Fibroblast of lung (primary cell): ENCODE measurements around the gene ADCY2. TPM values are rescaled to one million over a fixed set of nuclear protein-coding genes. Genes with fewer than 3 reads are reported as not detected.

Source experiments
- DNase-seq, 2 donors: peaks; one replicate each; pipeline versions ENCODE4 v3.0.0 to v3.0.0-alpha.2; 2010; ENCODE audit warnings: low read depth in 2 of 2
- H2AFZ ChIP-seq: 2 replicates; pipeline ENCODE4 v1.5.1; 2012; ENCODE audit warnings: low read length, control low read depth, inconsistent platforms
- H3K27ac ChIP-seq: 2 replicates; pipeline ENCODE4 v1.5.1; 2011; ENCODE audit warnings: low read length, control low read depth; ENCODE audit not compliant: insufficient read depth
- H3K27me3 ChIP-seq: 2 replicates; pipeline ENCODE4 v1.5.1; 2011; ENCODE audit warnings: mild to moderate bottlenecking, low read length; ENCODE audit not compliant: control insufficient read depth, insufficient read depth
- H3K36me3 ChIP-seq: 2 replicates; pipeline ENCODE4 v1.5.1; 2011; ENCODE audit warnings: low read length; ENCODE audit not compliant: control insufficient read depth, insufficient read depth
- H3K4me1 ChIP-seq: 2 replicates; pipeline ENCODE4 v1.5.1; 2011; ENCODE audit warnings: low read length; ENCODE audit not compliant: control insufficient read depth, insufficient read depth; ENCODE audit errors: extremely low read depth
- H3K4me2 ChIP-seq: 2 replicates; pipeline ENCODE4 v1.5.1; 2011; ENCODE audit warnings: low read length, control low read depth; ENCODE audit not compliant: insufficient read depth; ENCODE audit errors: extremely low read depth
- H3K4me3 ChIP-seq, 4 experiments: fragments of 200-600 bp in 1 of 4; sonication (generic) in 1 of 4; replicated peaks in 1 of 4; 2 replicates each; pipeline ENCODE4 v1.5.1; 2011 to 2016; ENCODE audit warnings: low read length in 4 of 4, low read depth in 3 of 4, mild to moderate bottlenecking in 3 of 4, control low read depth in 2 of 4, inconsistent platforms in 1 of 4, mixed read lengths in 1 of 4; ENCODE audit not compliant: insufficient read depth in 1 of 4; ENCODE audit errors: control extremely low read depth in 1 of 4
- H3K79me2 ChIP-seq: 2 replicates; pipeline ENCODE4 v1.5.1; 2012; ENCODE audit warnings: mild to moderate bottlenecking, low read length, inconsistent platforms; ENCODE audit not compliant: control insufficient read depth, insufficient read depth
- H3K9ac ChIP-seq: 2 replicates; pipeline ENCODE4 v1.5.1; 2011; ENCODE audit warnings: mild to moderate bottlenecking, low read length, control low read depth; ENCODE audit not compliant: insufficient read depth
- H3K9me3 ChIP-seq: 2 replicates; pipeline ENCODE4 v1.5.1; 2012; ENCODE audit warnings: low read depth, low read length; ENCODE audit not compliant: control insufficient read depth, insufficient read depth
- H4K20me1 ChIP-seq: 2 replicates; pipeline ENCODE4 v1.5.1; 2011; ENCODE audit warnings: low read length; ENCODE audit not compliant: control insufficient read depth, insufficient read depth; ENCODE audit errors: extremely low read depth
- CTCF ChIP-seq, 2 donors: IDR thresholded peaks in 1 of 2; conservative IDR thresholded peaks in 1 of 2; 1 replicate in 1 of 2; 2 replicates in 1 of 2; pipeline ENCODE4 v1.5.1; 2011 to 2012; ENCODE audit warnings: low read length in 2 of 2, control low read depth in 1 of 2, inconsistent platforms in 1 of 2, low read depth in 1 of 2, mild to moderate bottlenecking in 1 of 2
- EZH2 ChIP-seq: IDR thresholded peaks from 2 replicates; pipeline ENCODE4 v1.5.1; 2012; ENCODE audit warnings: low read length, control low read depth, mild to moderate bottlenecking; ENCODE audit errors: missing control alignments
- polyA plus RNA-seq, 2 donors: library from polyadenylated mRNA; depleted of rRNA in 1 of 2; stranded (reverse) in 1 of 2; unstranded in 1 of 2; fragments of >200 nt; gene quantifications; 2 replicates each; pipeline ENCODE4 v1.2.1, GENCODE V29; 2011 to 2012; ENCODE audit warnings: missing spikeins in 1 of 2
- total RNA-seq: library from RNA; depleted of rRNA; stranded (reverse); fragments of >200 nt; gene quantifications from 2 replicates; pipeline ENCODE4 v1.2.1, GENCODE V29; 2014

The ADCY2 gene
- total and polyA plus RNA-seq, 2 donors (not counting 1 experiment from before 2014, with no cell fraction given) = under 0.01 to 0.05 TPM

- H3K27me3 ChIP-seq = no peaks in the 10 kb centered on the region
- H2AFZ ChIP-seq = no peak overlapping the region
- no peaks in the 10 kb centered on the region for H3K79me2 ChIP-seq
- no peak for DNase-seq
- no peak for TF ChIP-seq CTCF (conservative IDR thresholded peaks at IDR 0.05 in 1 of 2, IDR thresholded peaks at IDR 0.05 in 1 of 2; ENCODE audit: low read depth in 1 of 2, low read length in 2 of 2)
- no peak for TF ChIP-seq EZH2
- no peaks in the 10 kb centered on the region for H3K9me3 ChIP-seq
- H4K20me1 ChIP-seq = no peaks in the 10 kb centered on the region
- no peaks in the 10 kb centered on the region for H3K36me3 ChIP-seq
- no peak overlapping the region for H3K27ac ChIP-seq
- H3K4me2 ChIP-seq = no peak overlapping the region
- H3K4me1 ChIP-seq = no peaks in the 10 kb centered on the region
- H3K9ac ChIP-seq = no peak overlapping the region
- H3K4me3 ChIP-seq = no peak overlapping the region
These were observed 79.0 kb downstream of the ADCY2 start for GRCh38 chr5:7474821-7475403.

GRCh38 chr5:7478459-7478858 is 82.5 kb downstream of the ADCY2 start:
- Histone ChIP-seq H3K27me3 (no peaks in the 10 kb centered on the region), H3K9ac (no peak overlapping the region), H3K4me2 (no peak overlapping the region), H3K9me3 (no peaks in the 10 kb centered on the region), H2AFZ (no peak overlapping the region), H3K4me3 (no peak overlapping the region), H4K20me1 (no peaks in the 10 kb centered on the region), H3K4me1 (no peaks in the 10 kb centered on the region), H3K36me3 (no peaks in the 10 kb centered on the region), H3K79me2 (no peaks in the 10 kb centered on the region), H3K27ac (no peak overlapping the region)
- TF ChIP-seq CTCF (conservative IDR thresholded peaks at IDR 0.05 in 1 of 2, IDR thresholded peaks at IDR 0.05 in 1 of 2; ENCODE audit: low read depth in 1 of 2, low read length in 2 of 2) = no peak
- no peak for TF ChIP-seq EZH2
- no peak for DNase-seq

- no peak for TF ChIP-seq EZH2
- no peak for TF ChIP-seq CTCF (conservative IDR thresholded peaks at IDR 0.05 in 1 of 2, IDR thresholded peaks at IDR 0.05 in 1 of 2; ENCODE audit: low read depth in 1 of 2, low read length in 2 of 2)
- H3K36me3 ChIP-seq = no peaks in the 10 kb centered on the region
- no peak for DNase-seq
- H4K20me1 ChIP-seq = no peaks in the 10 kb centered on the region
- H3K4me1 ChIP-seq = no peaks in the 10 kb centered on the region
- no peak overlapping the region for H3K4me2 ChIP-seq
- no peaks in the 10 kb centered on the region for H3K79me2 ChIP-seq
- H3K9me3 ChIP-seq = no peaks in the 10 kb centered on the region
- H2AFZ ChIP-seq = no peak overlapping the region
- H3K27me3 ChIP-seq = no peaks in the 10 kb centered on the region
- H3K9ac ChIP-seq = no peak overlapping the region
- H3K27ac ChIP-seq = no peak overlapping the region
- H3K4me3 ChIP-seq = no peak overlapping the region
These were observed 92.8 kb downstream of the ADCY2 start for GRCh38 chr5:7488734-7489133.
